ENCODE measurements around the gene MAGEA10.

DNA sequence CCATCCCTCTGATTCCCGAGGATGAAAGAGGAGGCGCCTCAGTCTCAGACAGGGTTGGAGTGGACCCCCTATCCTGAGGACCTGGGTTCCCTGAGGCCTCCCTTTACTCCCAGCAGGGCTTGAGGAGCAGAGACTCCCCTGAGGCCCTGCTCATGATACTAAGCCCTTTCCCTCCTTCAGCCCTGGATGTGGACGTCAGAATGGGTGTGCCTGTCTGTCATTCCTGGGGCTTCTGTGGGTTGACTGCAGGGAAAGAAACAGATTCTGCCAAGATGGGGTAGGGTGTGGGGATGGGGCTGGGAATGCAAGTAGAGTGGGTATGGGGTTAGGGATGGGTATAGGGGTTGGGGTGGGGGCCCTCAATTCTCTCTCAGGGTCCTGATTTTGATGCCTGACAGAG, 21.1 kb downstream of the MAGEA10 start:
- TF ChIP-seq ASH2L (IDR thresholded peaks at IDR 0.05; ENCODE audit: low read length): no peak
- TF ChIP-seq, protein P1, sequence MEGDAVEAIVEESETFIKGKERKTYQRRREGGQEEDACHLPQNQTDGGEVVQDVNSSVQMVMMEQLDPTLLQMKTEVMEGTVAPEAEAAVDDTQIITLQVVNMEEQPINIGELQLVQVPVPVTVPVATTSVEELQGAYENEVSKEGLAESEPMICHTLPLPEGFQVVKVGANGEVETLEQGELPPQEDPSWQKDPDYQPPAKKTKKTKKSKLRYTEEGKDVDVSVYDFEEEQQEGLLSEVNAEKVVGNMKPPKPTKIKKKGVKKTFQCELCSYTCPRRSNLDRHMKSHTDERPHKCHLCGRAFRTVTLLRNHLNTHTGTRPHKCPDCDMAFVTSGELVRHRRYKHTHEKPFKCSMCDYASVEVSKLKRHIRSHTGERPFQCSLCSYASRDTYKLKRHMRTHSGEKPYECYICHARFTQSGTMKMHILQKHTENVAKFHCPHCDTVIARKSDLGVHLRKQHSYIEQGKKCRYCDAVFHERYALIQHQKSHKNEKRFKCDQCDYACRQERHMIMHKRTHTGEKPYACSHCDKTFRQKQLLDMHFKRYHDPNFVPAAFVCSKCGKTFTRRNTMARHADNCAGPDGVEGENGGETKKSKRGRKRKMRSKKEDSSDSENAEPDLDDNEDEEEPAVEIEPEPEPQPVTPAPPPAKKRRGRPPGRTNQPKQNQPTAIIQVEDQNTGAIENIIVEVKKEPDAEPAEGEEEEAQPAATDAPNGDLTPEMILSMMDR (IDR thresholded peaks at IDR 0.05; ENCODE audit: control extremely low read depth in 1 of 3, insufficient read depth in 1 of 3, low read depth in 1 of 3, low read length in 3 of 3): no peak
- no peak for TF ChIP-seq SIN3A (conservative IDR thresholded peaks at IDR 0.05 in 1 of 2, IDR thresholded peaks at IDR 0.05 in 1 of 2; ENCODE audit: low read depth in 1 of 2, low read length in 2 of 2)

All from H1 (cell line).